Measurements from ENCODE around the gene NME4. TPM values are rescaled to one million over a fixed set of nuclear protein-coding genes. Genes with fewer than 3 reads are reported as not detected.

The NME4 gene
- polyA plus RNA-seq, 1 donor (not counting 4 experiments of a cell fraction or from before 2014, with no cell fraction given) = 141 TPM

DNA sequence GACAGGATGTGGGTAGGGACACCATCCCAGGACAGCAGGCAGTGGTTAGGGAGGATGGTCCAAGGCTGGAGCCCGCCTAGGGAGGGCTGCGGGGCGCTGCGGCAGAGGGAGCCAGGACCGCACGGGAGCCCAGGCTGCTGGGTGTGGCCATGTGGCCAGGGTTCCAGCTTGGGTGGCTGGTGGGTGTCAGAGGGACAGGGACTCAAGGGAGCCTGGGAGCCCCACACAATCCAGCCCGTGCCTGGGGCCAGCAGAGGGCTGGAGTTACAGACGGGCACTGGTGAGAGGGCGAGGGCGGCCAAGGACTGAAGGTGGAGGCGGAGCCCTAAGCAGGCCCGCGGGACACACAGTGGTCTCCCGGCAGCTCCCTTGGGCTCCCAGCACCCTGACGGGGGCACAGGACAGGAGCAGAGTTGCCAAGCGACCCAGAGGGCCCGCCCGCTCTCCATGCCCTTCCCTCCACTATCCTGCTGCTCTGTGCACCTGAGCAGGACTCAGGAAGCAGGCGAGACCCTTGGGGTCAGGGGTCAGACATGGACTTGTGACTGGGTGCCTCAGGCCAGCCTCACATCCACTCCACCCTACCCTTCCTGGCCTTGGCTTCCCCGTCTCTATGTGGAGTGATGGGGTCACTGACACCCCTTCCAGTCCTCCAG lies 33.8 kb upstream of the NME4 start:
- Histone ChIP-seq H3K9me1 (ENCODE audit: control insufficient read depth, extremely low read depth, insufficient read depth, low read length) (no peaks in the 10 kb centered on the region), H4K20me1 (ENCODE audit: control insufficient read depth, extremely low read depth, insufficient read depth, low read length) (no peaks in the 10 kb centered on the region), H3K79me2 (ENCODE audit: control insufficient read depth, insufficient read depth, low read length) (no peaks in the 10 kb centered on the region), H2AFZ (ENCODE audit: control insufficient read depth, low read length) (no peak overlapping the region), H3K4me2 (ENCODE audit: control insufficient read depth, extremely low read depth, insufficient read depth, low read depth, low read length) (no peak overlapping the region), H3K27ac (ENCODE audit: control insufficient read depth, insufficient read depth, low read length) (no peak overlapping the region), H3K27me3 (ENCODE audit: control insufficient read depth, extremely low read depth, insufficient read depth, low read length) (peaks cover 9% of the 10 kb centered on the region), H3K36me3 (ENCODE audit: control insufficient read depth in 2 of 2, extremely low read depth in 1 of 2, insufficient read depth in 2 of 2, low read length in 2 of 2) (peaks cover 3 to 9% of the 10 kb centered on the region in 2 experiments), H3K4me1 (ENCODE audit: control insufficient read depth, extremely low read depth, insufficient read depth, low read length) (no peaks in the 10 kb centered on the region), H3K4me3 (ENCODE audit: control insufficient read depth in 2 of 3, extremely low read depth in 1 of 3, insufficient read depth in 2 of 3, low read depth in 1 of 3, low read length in 3 of 3) (no peak overlapping the region), H3K9me3 (ENCODE audit: control insufficient read depth, low read depth, low read length) (no peaks in the 10 kb centered on the region), H3K9ac (ENCODE audit: control insufficient read depth, extremely low read depth, insufficient read depth, low read length) (no peak overlapping the region)
- DNase-seq (ENCODE audit: low read depth, low spot score) = no peak
- TF ChIP-seq, protein P1, sequence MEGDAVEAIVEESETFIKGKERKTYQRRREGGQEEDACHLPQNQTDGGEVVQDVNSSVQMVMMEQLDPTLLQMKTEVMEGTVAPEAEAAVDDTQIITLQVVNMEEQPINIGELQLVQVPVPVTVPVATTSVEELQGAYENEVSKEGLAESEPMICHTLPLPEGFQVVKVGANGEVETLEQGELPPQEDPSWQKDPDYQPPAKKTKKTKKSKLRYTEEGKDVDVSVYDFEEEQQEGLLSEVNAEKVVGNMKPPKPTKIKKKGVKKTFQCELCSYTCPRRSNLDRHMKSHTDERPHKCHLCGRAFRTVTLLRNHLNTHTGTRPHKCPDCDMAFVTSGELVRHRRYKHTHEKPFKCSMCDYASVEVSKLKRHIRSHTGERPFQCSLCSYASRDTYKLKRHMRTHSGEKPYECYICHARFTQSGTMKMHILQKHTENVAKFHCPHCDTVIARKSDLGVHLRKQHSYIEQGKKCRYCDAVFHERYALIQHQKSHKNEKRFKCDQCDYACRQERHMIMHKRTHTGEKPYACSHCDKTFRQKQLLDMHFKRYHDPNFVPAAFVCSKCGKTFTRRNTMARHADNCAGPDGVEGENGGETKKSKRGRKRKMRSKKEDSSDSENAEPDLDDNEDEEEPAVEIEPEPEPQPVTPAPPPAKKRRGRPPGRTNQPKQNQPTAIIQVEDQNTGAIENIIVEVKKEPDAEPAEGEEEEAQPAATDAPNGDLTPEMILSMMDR (optimal IDR thresholded peaks at IDR 0.05 in 1 of 3, IDR thresholded peaks at IDR 0.05 in 1 of 3, conservative IDR thresholded peaks at IDR 0.05 in 1 of 3; ENCODE audit: extremely low read depth in 1 of 3, insufficient read depth in 2 of 3, low read length in 3 of 3) = no peak
- no peak for TF ChIP-seq EZH2 (IDR thresholded peaks at IDR 0.05; ENCODE audit: low read length)
- dilution Hi-C loops (cut with MboI; ENCODE audit: extremely low pct_ligation_motif_present, low sequenced_read_pairs) = no loop called here
- no peak for FAIRE-seq

DNA sequence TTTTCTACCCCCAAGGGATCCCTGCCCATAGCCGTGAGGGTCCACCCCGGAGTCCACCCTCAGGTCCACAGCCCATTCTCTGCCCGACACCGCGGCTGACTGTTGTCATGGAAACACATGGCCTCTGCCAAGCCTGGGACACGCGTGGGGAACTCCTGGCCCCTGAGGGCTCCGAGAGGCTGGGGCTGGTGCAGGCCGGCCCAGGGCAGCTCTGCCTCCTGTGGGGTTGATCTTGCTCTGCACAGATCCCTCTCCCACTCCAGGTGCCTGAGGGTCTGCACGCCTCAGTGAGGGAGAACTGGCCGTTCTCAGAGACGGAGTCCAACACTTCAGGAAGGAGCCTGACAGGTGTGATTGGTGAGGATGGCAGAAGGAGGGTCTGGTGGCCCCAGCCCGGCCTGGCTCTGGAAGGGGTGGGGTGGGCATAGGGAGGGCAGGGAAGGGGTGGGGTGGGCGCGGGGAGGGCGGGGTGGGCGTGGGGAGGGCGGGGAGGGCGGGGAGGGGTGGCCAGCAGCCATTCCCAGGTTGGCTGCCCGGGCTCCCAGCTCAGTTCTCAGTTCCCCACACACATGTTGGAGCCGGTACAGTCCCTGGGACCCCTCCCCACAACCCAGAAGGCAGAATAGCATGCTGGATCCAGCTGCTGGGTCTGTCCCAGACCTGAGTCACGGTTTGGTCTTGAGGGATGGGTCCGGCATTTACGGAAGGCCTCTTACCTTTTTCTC lies 33.1 kb upstream of the NME4 start:
- H3K79me2 ChIP-seq (ENCODE audit: control insufficient read depth, insufficient read depth, low read length) = no peaks in the 10 kb centered on the region
- H3K9ac ChIP-seq (ENCODE audit: control insufficient read depth, extremely low read depth, insufficient read depth, low read length) = no peak overlapping the region
- FAIRE-seq (no peak), DNase-seq (ENCODE audit: low read depth, low spot score) (no peak)
- dilution Hi-C loops (cut with MboI; ENCODE audit: extremely low pct_ligation_motif_present, low sequenced_read_pairs) = no loop called here
- no peak overlapping the region for H3K4me2 ChIP-seq (ENCODE audit: control insufficient read depth, extremely low read depth, insufficient read depth, low read depth, low read length)
- no peaks in the 10 kb centered on the region for H3K4me1 ChIP-seq (ENCODE audit: control insufficient read depth, extremely low read depth, insufficient read depth, low read length)
- no peaks in the 10 kb centered on the region for H3K9me1 ChIP-seq (ENCODE audit: control insufficient read depth, extremely low read depth, insufficient read depth, low read length)
- no peaks in the 10 kb centered on the region for H3K9me3 ChIP-seq (ENCODE audit: control insufficient read depth, low read depth, low read length)
- peaks cover 9% of the 10 kb centered on the region for H3K27me3 ChIP-seq (ENCODE audit: control insufficient read depth, extremely low read depth, insufficient read depth, low read length)
- peaks cover 8 to 15% of the 10 kb centered on the region in 2 experiments for H3K36me3 ChIP-seq (ENCODE audit: control insufficient read depth in 2 of 2, extremely low read depth in 1 of 2, insufficient read depth in 2 of 2, low read length in 2 of 2)
- H2AFZ ChIP-seq (ENCODE audit: control insufficient read depth, low read length) = no peak overlapping the region
- TF ChIP-seq, protein P1 (optimal IDR thresholded peaks at IDR 0.05 in 1 of 3, IDR thresholded peaks at IDR 0.05 in 1 of 3, conservative IDR thresholded peaks at IDR 0.05 in 1 of 3; ENCODE audit: extremely low read depth in 1 of 3, insufficient read depth in 2 of 3, low read length in 3 of 3) = no peak
- TF ChIP-seq EZH2 (IDR thresholded peaks at IDR 0.05; ENCODE audit: low read length) = no peak
- no peak overlapping the region for H3K27ac ChIP-seq (ENCODE audit: control insufficient read depth, insufficient read depth, low read length)
- peaks cover 1% of the 10 kb centered on the region for H4K20me1 ChIP-seq (ENCODE audit: control insufficient read depth, extremely low read depth, insufficient read depth, low read length)
- H3K4me3 ChIP-seq (ENCODE audit: control insufficient read depth in 2 of 3, extremely low read depth in 1 of 3, insufficient read depth in 2 of 3, low read depth in 1 of 3, low read length in 3 of 3) = no peak overlapping the region
